ENCODE measurements around the gene AGBL4. TPM values are rescaled to one million over a fixed set of nuclear protein-coding genes. Genes with fewer than 3 reads are reported as not detected.
"Not testable (repeated sequence)": the region's sequence is repeated elsewhere in the genome, so short reads cannot be mapped to it uniquely, and the experiment has no call there.

Gene AGBL4
- polyA plus RNA-seq, 1 donor, result 0.22 TPM

GRCh38 chr1:49016030-49016977, 1007.5 kb downstream of the AGBL4 start:
- no peak for DNase-seq

GRCh38 chr1:49013079-49013478, 1010.7 kb downstream of the AGBL4 start:
- DNase-seq, result no peak

GRCh38 chr1:49002981-49003380, 1020.8 kb downstream of the AGBL4 start:
- DNase-seq, result not testable (repeated sequence)

GRCh38 chr1:48999321-48999720, 1024.4 kb downstream of the AGBL4 start:
- DNase-seq, result no peak

GRCh38 chr1:48996311-48996710, 1027.4 kb downstream of the AGBL4 start:
- no peak for DNase-seq

GRCh38 chr1:48988633-48989197, 1035.0 kb downstream of the AGBL4 start:
- DNase-seq, result no peak

GRCh38 chr1:48979940-48980339, 1043.8 kb downstream of the AGBL4 start:
- no peak for DNase-seq

- no peak for DNase-seq
Measured at GRCh38 chr1:48978413-48978812, 1045.3 kb downstream of the AGBL4 start.

- no peak for DNase-seq
Measured at GRCh38 chr1:48977273-48977672, 1046.5 kb downstream of the AGBL4 start.

GRCh38 chr1:48969971-48970370, 1053.8 kb downstream of the AGBL4 start:
- DNase-seq, result no peak

- DNase-seq, result no peak
Measured at GRCh38 chr1:48967318-48967717, 1056.4 kb downstream of the AGBL4 start.

- no peak for DNase-seq
Measured at GRCh38 chr1:48966583-48966982, 1057.2 kb downstream of the AGBL4 start.

- no peak for DNase-seq
Measured at GRCh38 chr1:48960320-48960719, 1063.4 kb downstream of the AGBL4 start.

GRCh38 chr1:48955774-48956173, 1068.0 kb downstream of the AGBL4 start:
- DNase-seq, result no peak

- DNase-seq, result no peak
Measured at GRCh38 chr1:48953617-48954016, 1070.1 kb downstream of the AGBL4 start.

GRCh38 chr1:48948562-48948961, 1075.2 kb downstream of the AGBL4 start:
- DNase-seq, result no peak

- peak; percentile 18 for DNase-seq
Measured at GRCh38 chr1:48947761-48948537, 1075.8 kb downstream of the AGBL4 start.

- DNase-seq, result no peak
Measured at GRCh38 chr1:48946070-48946469, 1077.7 kb downstream of the AGBL4 start.

- DNase-seq, result no peak
Measured at GRCh38 chr1:48944811-48945210, 1078.9 kb downstream of the AGBL4 start.

- no peak for DNase-seq
Measured at GRCh38 chr1:48943826-48944225, 1079.9 kb downstream of the AGBL4 start.

- DNase-seq, result no peak
Measured at GRCh38 chr1:48943393-48943792, 1080.4 kb downstream of the AGBL4 start.

GRCh38 chr1:48940962-48941732, 1082.6 kb downstream of the AGBL4 start:
- DNase-seq, result no peak
